HUES6 (cell line): Measurements from ENCODE around the gene EID2B.
A peak's percentile ranks its signal among the peaks of the same experiment; 100 is the strongest.

Experiments used
- H3K27ac ChIP-seq: 2 replicates; pipeline ENCODE4 v1.7.0; 2013; ENCODE audit warnings: low read depth, mild to moderate bottlenecking, low read length, inconsistent platforms
- H3K27me3 ChIP-seq: 2 replicates; pipeline ENCODE4 v1.6.1; 2013; ENCODE audit warnings: low read length; ENCODE audit not compliant: control insufficient read depth, insufficient read depth
- H3K36me3 ChIP-seq: 2 replicates; pipeline ENCODE4 v1.6.1; 2013; ENCODE audit warnings: low read length; ENCODE audit not compliant: control insufficient read depth, insufficient read depth
- H3K4me1 ChIP-seq: 2 replicates; pipeline ENCODE4 v1.6.1; 2013; ENCODE audit warnings: low read length; ENCODE audit not compliant: control insufficient read depth, insufficient read depth
- H3K4me3 ChIP-seq: 2 replicates; pipeline ENCODE4 v1.5.1; 2013; ENCODE audit warnings: low read depth, low read length
- H3K9ac ChIP-seq: one replicate; pipeline ENCODE4 v1.6.1; 2013; ENCODE audit warnings: mild to moderate bottlenecking, low read length
- H3K9me3 ChIP-seq: 2 replicates; pipeline ENCODE4 v1.6.1; 2013; ENCODE audit warnings: low read depth, low read length; ENCODE audit not compliant: control insufficient read depth, insufficient read depth

The EID2B gene

DNA sequence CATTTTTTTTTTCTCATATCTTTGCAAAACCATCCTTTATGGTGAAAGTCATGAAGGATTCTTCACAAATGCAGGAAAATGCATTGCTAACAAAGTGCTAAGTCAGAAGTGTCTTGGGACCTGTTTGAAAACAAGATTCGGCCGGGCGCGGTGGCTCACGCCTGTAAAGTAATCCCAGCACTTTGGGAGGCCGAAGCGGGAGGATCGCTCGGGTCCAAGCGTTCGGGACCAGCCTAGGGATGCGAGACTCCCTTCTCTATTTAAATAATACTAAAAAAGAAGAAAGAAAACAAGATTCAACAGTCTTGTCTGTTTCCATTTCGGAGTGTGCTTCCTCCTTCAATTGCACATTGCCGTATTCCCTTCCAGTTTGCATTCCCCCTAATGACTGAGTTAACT lies 819 bp downstream of the EID2B start:
- H3K27me3 ChIP-seq, result no peaks in the 10 kb centered on the region
- H3K27ac ChIP-seq, result no peak overlapping the region
- H3K9me3 ChIP-seq, result no peaks in the 10 kb centered on the region
- peaks cover 4% of the 10 kb centered on the region; the same call in 1 of the 2 replicates for H3K4me1 ChIP-seq
- H3K9ac ChIP-seq, result peak overlapping the region; percentile 69
- H3K36me3 ChIP-seq, result no peaks in the 10 kb centered on the region
- peak overlapping the region; percentile 79 for H3K4me3 ChIP-seq

DNA sequence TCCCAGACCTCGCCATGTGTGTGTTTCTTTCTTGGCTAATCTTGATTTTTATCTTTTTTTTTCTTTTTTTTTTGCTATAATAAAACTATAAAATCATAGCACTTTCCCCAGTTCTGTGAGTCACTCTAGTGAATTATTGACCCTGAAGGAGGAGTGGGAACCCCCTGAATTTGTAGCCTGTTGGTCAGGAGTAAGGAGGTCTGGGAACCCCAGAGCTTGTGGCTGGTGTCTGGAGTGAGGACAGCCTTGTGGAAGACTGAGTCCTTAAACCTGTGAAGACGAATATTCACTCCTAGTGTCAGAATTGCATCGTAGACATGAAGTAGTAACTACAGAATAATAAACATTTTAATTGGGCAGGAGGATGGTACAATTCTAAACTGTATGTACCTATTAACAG lies 7.4 kb downstream of the EID2B start:
- H3K27me3 ChIP-seq, result no peaks in the 10 kb centered on the region
- no peak overlapping the region for H3K27ac ChIP-seq
- no peak overlapping the region for H3K9ac ChIP-seq
- H3K36me3 ChIP-seq, result peaks cover 13% of the 10 kb centered on the region
- no peaks in the 10 kb centered on the region for H3K4me1 ChIP-seq
- H3K9me3 ChIP-seq, result no peaks in the 10 kb centered on the region
- no peak overlapping the region for H3K4me3 ChIP-seq

DNA sequence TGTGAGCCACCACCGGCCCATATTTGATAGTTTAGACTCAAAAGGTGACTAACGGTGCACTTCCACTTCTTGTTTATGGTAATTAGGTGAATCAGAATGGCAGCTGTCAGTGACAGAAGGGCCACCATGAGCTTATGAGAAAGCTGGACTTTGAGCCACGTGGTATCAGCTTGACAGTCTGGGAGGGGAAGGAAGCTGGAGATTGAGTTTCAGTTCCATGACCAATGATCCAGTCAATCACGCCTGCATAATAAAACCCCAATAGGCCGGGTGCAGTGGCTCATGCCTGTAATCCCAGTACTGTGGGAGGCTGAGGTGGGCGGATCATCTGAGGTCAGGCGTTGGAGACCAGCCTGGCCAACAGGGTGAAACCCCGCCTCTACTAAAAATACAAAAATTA lies 8.2 kb downstream of the EID2B start:
- H3K36me3 ChIP-seq, result peaks cover 13% of the 10 kb centered on the region
- no peaks in the 10 kb centered on the region for H3K9me3 ChIP-seq
- H3K4me1 ChIP-seq, result no peaks in the 10 kb centered on the region
- H3K27ac ChIP-seq, result no peak overlapping the region
- H3K4me3 ChIP-seq, result no peak overlapping the region
- no peaks in the 10 kb centered on the region for H3K27me3 ChIP-seq
- no peak overlapping the region for H3K9ac ChIP-seq

DNA sequence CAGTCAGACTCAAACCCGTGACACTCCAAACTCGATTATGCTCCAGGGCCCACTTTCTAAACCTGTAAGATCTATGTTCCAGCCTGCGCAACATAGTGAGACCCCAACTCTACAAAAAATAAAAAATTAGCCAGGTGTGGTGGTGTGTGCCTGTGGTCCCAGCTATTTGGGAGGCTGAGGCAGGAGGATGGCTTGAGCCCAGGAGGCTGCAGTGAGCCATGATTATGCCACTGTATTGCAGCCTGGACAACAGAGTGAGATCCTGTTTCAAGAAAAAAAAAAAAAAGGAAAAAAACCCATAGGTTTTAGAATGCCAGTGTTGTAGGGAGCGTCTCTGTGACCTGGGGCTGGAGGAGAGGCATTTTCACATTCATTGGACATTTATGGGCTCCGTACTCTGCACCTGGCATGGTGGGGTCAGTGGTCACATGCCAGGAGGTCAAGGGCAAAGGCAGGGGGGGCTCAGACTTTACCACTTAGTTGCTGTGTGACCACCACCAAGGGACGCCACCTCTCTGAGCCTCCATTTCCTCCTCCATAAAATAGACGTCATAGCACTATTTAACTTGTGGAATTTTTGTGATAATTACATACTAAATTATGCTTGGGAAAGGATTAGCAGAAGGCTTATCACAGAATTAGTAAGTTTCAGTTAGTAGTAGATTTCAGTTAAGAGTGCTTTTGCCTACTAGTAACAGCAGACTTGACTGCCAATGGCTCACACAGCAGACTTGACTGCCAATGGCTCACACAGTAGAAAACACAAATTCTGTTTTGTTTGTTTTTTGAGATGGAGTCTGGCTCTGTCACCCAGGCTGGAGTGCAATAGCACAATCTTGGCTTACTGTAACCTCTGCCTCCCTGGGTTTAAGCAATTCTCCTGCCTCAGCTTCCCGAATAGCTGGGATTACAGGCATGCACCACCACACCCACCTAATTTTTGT lies 11.8 kb downstream of the EID2B start:
- Histone ChIP-seq H3K27ac (no peak overlapping the region), H3K9ac (no peak overlapping the region), H3K36me3 (peaks cover 13% of the 10 kb centered on the region), H3K4me3 (no peak overlapping the region), H3K27me3 (peaks cover 6% of the 10 kb centered on the region; the same call in 1 of the 2 replicates), H3K9me3 (no peaks in the 10 kb centered on the region), H3K4me1 (peaks cover 9% of the 10 kb centered on the region)

DNA sequence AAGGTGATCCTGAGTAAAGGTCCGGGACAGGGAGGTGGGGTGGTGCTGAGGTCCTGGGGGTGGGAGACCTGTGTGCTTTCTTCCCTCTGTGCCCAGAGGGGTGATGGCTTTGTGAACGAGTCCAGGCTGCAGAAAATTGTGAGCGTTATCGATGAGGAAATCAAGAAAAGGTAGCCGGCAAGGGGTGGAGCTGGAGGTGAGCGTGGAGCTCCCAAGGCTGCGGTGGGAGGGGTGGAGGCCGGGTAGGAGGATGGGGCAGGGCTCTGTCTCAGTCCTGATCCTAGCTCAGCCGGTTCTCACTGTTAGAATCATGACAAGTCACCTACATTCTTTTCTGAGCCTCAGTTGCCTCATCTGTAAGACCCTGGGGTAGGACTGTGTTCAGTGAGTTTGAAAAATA lies 13.7 kb downstream of the EID2B start:
- peak overlapping the region; percentile 2 for H3K9ac ChIP-seq
- peaks cover 13% of the 10 kb centered on the region for H3K36me3 ChIP-seq
- no peaks in the 10 kb centered on the region for H3K9me3 ChIP-seq
- peaks cover 9% of the 10 kb centered on the region for H3K4me1 ChIP-seq
- peak overlapping the region; percentile 61 for H3K4me3 ChIP-seq
- H3K27ac ChIP-seq, result no peak overlapping the region; the same call in 1 of the 2 replicates
- H3K27me3 ChIP-seq, result peaks cover 23% of the 10 kb centered on the region

DNA sequence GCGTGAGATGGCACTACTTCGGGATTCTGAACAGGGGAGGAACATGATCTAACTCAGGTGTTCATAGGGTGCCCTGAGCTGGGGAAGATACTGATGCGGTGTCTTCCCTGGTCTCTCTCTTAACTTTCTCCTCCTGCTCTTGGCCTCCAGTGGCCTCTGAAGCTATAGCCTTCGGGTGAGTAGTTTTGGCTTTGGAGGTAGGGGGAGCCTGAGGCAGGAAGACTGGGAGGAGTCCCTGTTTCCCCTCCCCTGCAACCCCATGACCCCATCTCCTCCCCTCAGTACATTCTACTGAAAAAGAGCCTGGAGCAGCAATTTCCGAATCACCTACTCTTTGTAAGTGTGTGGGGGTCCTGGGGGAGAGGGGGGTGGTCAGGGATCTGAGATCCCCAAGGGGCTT lies 14.2 kb downstream of the EID2B start:
- no peaks in the 10 kb centered on the region for H3K9me3 ChIP-seq
- peaks cover 9% of the 10 kb centered on the region for H3K4me1 ChIP-seq
- peak overlapping the region; percentile 2 for H3K9ac ChIP-seq
- peaks cover 28% of the 10 kb centered on the region for H3K27me3 ChIP-seq
- H3K27ac ChIP-seq, result no peak overlapping the region; the same call in 1 of the 2 replicates
- peaks cover 13% of the 10 kb centered on the region for H3K36me3 ChIP-seq
- H3K4me3 ChIP-seq, result peak overlapping the region; percentile 61

DNA sequence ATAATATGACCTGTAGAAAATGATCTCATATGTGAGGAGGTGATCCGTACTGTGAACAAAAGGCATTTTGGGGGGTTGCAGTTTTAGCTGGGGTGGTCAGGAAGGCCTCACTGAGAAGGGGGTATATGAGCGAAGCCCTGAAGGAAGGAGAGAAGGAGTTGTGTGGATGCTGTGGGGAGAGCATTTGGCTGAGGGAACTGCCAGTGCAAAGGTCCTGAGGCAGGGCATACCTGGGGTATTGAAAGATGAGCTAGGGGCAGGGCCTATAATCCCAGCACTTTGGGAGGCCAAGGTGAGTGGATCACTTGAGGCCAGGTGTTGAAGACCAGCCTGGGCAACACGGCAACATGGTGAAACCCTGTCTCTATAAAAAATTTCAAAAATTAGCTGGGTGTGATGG lies 15.2 kb downstream of the EID2B start:
- Histone ChIP-seq H3K27me3 (peaks cover 28% of the 10 kb centered on the region), H3K4me3 (no peak overlapping the region), H3K27ac (no peak overlapping the region), H3K9me3 (no peaks in the 10 kb centered on the region), H3K4me1 (peaks cover 9% of the 10 kb centered on the region), H3K36me3 (peaks cover 13% of the 10 kb centered on the region), H3K9ac (no peak overlapping the region)

DNA sequence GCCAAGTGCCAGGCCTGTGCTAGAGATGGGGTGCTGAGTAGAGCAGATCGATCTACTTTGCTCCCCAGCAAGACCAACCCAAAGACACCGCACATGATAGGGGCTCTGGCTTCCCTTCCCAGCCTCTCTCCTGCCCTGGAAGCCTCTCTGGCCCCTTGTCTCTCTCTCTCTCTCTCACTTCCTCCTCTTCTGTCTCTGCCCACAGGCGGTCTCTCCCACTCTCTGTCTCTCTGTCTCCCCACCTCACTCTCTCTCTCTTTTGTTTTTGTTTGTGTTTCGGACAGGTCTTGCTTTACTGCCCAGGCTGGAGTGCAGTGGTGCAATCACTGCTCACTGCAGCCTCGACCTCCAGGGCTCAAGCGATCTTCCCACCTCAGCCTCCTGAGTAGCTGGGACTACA lies 16.4 kb downstream of the EID2B start:
- Histone ChIP-seq H3K27me3 (peaks cover 28% of the 10 kb centered on the region), H3K36me3 (peaks cover 6% of the 10 kb centered on the region; the same call in 1 of the 2 replicates), H3K9ac (peak overlapping the region; percentile 51), H3K4me1 (peaks cover 9% of the 10 kb centered on the region), H3K9me3 (no peaks in the 10 kb centered on the region), H3K4me3 (peak overlapping the region; percentile 75), H3K27ac (no peak overlapping the region)

DNA sequence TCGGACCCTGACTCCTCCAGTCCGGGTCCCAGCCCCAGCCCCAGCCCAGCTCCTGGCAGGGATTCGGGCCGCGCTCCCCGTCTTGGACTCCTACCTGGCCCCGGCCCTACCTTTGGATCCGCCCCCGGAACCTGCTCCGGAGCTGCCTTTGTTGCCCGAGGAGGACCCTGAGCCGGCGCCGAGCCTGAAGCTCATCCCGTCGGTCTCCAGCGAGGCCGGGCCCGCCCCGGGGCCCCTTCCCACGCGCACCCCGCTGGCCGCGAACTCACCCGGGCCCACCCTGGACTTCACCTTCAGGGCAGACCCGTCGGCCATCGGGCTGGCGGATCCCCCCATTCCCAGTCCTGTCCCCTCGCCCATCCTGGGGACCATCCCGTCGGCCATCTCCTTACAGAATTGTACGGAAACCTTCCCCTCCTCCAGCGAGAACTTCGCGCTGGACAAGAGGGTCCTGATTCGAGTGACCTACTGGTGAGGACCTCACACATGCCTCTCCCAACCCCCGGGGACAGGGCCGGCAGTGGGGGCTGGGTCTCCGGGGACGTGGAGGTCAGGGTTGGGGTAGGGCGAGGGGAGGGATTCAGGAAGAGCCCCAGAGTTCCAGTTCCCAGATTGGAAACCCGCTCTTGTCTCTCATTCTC lies 17.0 kb downstream of the EID2B start:
- Histone ChIP-seq H3K27me3 (peaks cover 28% of the 10 kb centered on the region), H3K4me3 (peak overlapping the region; percentile 75), H3K27ac (no peak overlapping the region; the same call in 1 of the 2 replicates)

DNA sequence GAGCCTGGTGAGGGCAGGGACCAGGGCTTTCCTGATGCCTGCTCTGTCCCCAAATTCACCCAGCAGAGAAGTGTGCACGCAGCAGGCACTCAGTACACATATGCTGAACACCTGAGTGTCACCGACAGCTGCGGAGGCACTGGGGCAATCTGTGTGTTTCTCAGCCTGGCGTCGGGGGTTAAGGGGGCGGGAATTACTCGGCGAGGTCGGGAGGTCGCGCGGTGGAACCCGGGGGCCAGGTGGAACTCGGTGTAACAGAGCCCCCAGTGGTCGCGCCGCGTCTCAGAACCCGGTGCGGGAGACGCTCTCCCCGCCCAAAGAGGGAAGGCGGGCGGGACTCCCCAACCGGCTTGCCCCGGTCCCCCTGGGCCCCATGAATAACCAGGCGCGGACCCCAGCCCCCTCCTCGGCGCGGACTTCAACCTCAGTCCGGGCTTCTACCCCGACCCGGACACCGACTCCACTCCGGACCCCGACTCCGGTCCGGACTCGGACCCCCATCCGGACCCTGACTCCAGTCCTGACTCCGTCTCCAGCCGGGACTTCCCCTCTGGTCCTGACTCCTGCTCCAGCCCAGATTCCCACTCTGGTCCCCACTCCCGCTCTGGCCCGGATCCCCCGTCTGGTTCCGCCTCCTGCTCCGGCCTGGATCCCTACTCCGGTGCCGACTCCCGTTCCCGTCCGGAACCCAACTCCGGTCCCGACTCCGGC lies 17.7 kb downstream of the EID2B start, which contains the start of gene SELENOV:
Gene SELENOV (plus strand): TSS at position 300 of the 711 bp plus-strand sequence. CDS start 74 bp downstream, at position 374.
- peak within 1 kb of the TSS; percentile 75 for H3K4me3 ChIP-seq
- peak within 1 kb of the TSS; percentile 51 for H3K9ac ChIP-seq
- no peaks in the 10 kb centered on the region for H3K36me3 ChIP-seq
- H3K27me3 ChIP-seq, result peaks cover 30% of the 10 kb centered on the region
- no peaks in the 10 kb centered on the region for H3K9me3 ChIP-seq
- peaks cover 9% of the 10 kb centered on the region for H3K4me1 ChIP-seq
- H3K27ac ChIP-seq, result no peak within 1 kb of the TSS; the same call in 1 of the 2 replicates

More for the DNA sequence above, 17.0 kb downstream of the EID2B start:
- Histone ChIP-seq H3K36me3 (0 out of 2 replicates have a peak, but pooled peaks cover under 1% of the 10 kb centered on the region), H3K4me1 (peaks cover 9% of the 10 kb centered on the region), H3K9ac (peak overlapping the region; percentile 51), H3K9me3 (no peaks in the 10 kb centered on the region)
